ENCODE results near the gene PITX2.

Gene PITX2

GRCh38 chr4:110622841-110623717, at the start of gene PITX2:
Gene PITX2, minus strand, starts transcription at chr4:110623077. Its CDS starts 617 bp downstream, at chr4:110622460.
- Histone ChIP-seq H3K4me1 (no peaks in the 10 kb centered on the region), H3K9ac (no peak within 1 kb of the TSS), H3K4me2 (no peak within 1 kb of the TSS), H3K27me3 (peaks cover 98% of the 10 kb centered on the region), H4K20me1 (no peaks in the 10 kb centered on the region), H3K27ac (no peak within 1 kb of the TSS), H3K4me3 (no peak within 1 kb of the TSS), H3K9me3 (peaks cover 70% of the 10 kb centered on the region), H3K36me3 (no peaks in the 10 kb centered on the region)
- no peak for TF ChIP-seq Cebpa-rat (IDR thresholded peaks at IDR 0.05)

- no peak for TF ChIP-seq Cebpa-rat (IDR thresholded peaks at IDR 0.05)
- H3K9ac ChIP-seq, result no peak overlapping the region
These were observed 48.8 kb upstream of the PITX2 start for GRCh38 chr4:110671679-110672078.

GRCh38 chr4:110669663-110670062, 46.8 kb upstream of the PITX2 start:
- Histone ChIP-seq H4K20me1 (no peaks in the 10 kb centered on the region), H3K9me3 (no peaks in the 10 kb centered on the region), H3K4me2 (no peak overlapping the region), H3K4me3 (no peak overlapping the region), H3K36me3 (no peaks in the 10 kb centered on the region), H3K27ac (no peak overlapping the region), H3K9ac (no peak overlapping the region), H3K27me3 (no peaks in the 10 kb centered on the region), H3K4me1 (no peaks in the 10 kb centered on the region)
- TF ChIP-seq Cebpa-rat (IDR thresholded peaks at IDR 0.05), result no peak

More at GRCh38 chr4:110671679-110672078, 48.8 kb upstream of the PITX2 start:
- no peaks in the 10 kb centered on the region for H4K20me1 ChIP-seq
- H3K4me1 ChIP-seq, result no peaks in the 10 kb centered on the region
- no peaks in the 10 kb centered on the region for H3K9me3 ChIP-seq
- H3K4me3 ChIP-seq, result no peak overlapping the region
- H3K36me3 ChIP-seq, result no peaks in the 10 kb centered on the region
- H3K27ac ChIP-seq, result no peak overlapping the region
- H3K4me2 ChIP-seq, result no peak overlapping the region
- H3K27me3 ChIP-seq, result no peaks in the 10 kb centered on the region

- no peak overlapping the region for H3K27ac ChIP-seq
- H3K4me2 ChIP-seq, result no peak overlapping the region
- no peaks in the 10 kb centered on the region for H3K4me1 ChIP-seq
- no peak for TF ChIP-seq Cebpa-rat (IDR thresholded peaks at IDR 0.05)
- no peaks in the 10 kb centered on the region for H3K36me3 ChIP-seq
- no peak overlapping the region for H3K9ac ChIP-seq
- no peaks in the 10 kb centered on the region for H4K20me1 ChIP-seq
- H3K4me3 ChIP-seq, result no peak overlapping the region
- no peaks in the 10 kb centered on the region for H3K27me3 ChIP-seq
- H3K9me3 ChIP-seq, result no peaks in the 10 kb centered on the region
These were observed 45.8 kb upstream of the PITX2 start for GRCh38 chr4:110668463-110669235.

- H3K4me3 ChIP-seq, result no peak overlapping the region
- no peak overlapping the region for H3K4me2 ChIP-seq
- no peaks in the 10 kb centered on the region for H3K27me3 ChIP-seq
- no peaks in the 10 kb centered on the region for H3K9me3 ChIP-seq
- no peak for TF ChIP-seq Cebpa-rat (IDR thresholded peaks at IDR 0.05)
- H3K4me1 ChIP-seq, result no peaks in the 10 kb centered on the region
- no peak overlapping the region for H3K27ac ChIP-seq
- no peaks in the 10 kb centered on the region for H3K36me3 ChIP-seq
- no peak overlapping the region for H3K9ac ChIP-seq
- H4K20me1 ChIP-seq, result no peaks in the 10 kb centered on the region
These were observed 44.8 kb upstream of the PITX2 start for GRCh38 chr4:110667670-110668069.

- no peaks in the 10 kb centered on the region for H3K4me1 ChIP-seq
- no peaks in the 10 kb centered on the region for H3K9me3 ChIP-seq
- H3K27me3 ChIP-seq, result no peaks in the 10 kb centered on the region
- H3K27ac ChIP-seq, result no peak overlapping the region
- no peak overlapping the region for H3K4me2 ChIP-seq
- H3K36me3 ChIP-seq, result no peaks in the 10 kb centered on the region
- no peak for TF ChIP-seq Cebpa-rat (IDR thresholded peaks at IDR 0.05)
- no peak overlapping the region for H3K4me3 ChIP-seq
- H4K20me1 ChIP-seq, result no peaks in the 10 kb centered on the region
- H3K9ac ChIP-seq, result no peak overlapping the region
These were observed 43.2 kb upstream of the PITX2 start for GRCh38 chr4:110666030-110666429.

- no peak for TF ChIP-seq Cebpa-rat (IDR thresholded peaks at IDR 0.05)
- H3K27me3 ChIP-seq, result no peaks in the 10 kb centered on the region
- H3K27ac ChIP-seq, result no peak overlapping the region
- no peaks in the 10 kb centered on the region for H3K36me3 ChIP-seq
- no peak overlapping the region for H3K9ac ChIP-seq
- H3K4me1 ChIP-seq, result no peaks in the 10 kb centered on the region
- no peak overlapping the region for H3K4me3 ChIP-seq
- no peaks in the 10 kb centered on the region for H4K20me1 ChIP-seq
- no peaks in the 10 kb centered on the region for H3K9me3 ChIP-seq
- no peak overlapping the region for H3K4me2 ChIP-seq
These were observed 41.0 kb upstream of the PITX2 start for GRCh38 chr4:110663738-110664444.

GRCh38 chr4:110663206-110663605, 40.3 kb upstream of the PITX2 start:
- Histone ChIP-seq H3K9ac (no peak overlapping the region), H3K36me3 (no peaks in the 10 kb centered on the region), H3K27ac (no peak overlapping the region), H3K27me3 (no peaks in the 10 kb centered on the region), H4K20me1 (no peaks in the 10 kb centered on the region), H3K4me2 (no peak overlapping the region), H3K4me1 (no peaks in the 10 kb centered on the region), H3K9me3 (no peaks in the 10 kb centered on the region), H3K4me3 (no peak overlapping the region)
- no peak for TF ChIP-seq Cebpa-rat (IDR thresholded peaks at IDR 0.05)

GRCh38 chr4:110660755-110661154, 37.9 kb upstream of the PITX2 start:
- no peak for TF ChIP-seq Cebpa-rat (IDR thresholded peaks at IDR 0.05)
- no peak overlapping the region for H3K27ac ChIP-seq
- H3K27me3 ChIP-seq, result no peaks in the 10 kb centered on the region
- H3K4me2 ChIP-seq, result no peak overlapping the region
- no peaks in the 10 kb centered on the region for H3K36me3 ChIP-seq
- no peaks in the 10 kb centered on the region for H3K4me1 ChIP-seq
- no peak overlapping the region for H3K4me3 ChIP-seq
- no peak overlapping the region for H3K9ac ChIP-seq
- no peaks in the 10 kb centered on the region for H3K9me3 ChIP-seq
- no peaks in the 10 kb centered on the region for H4K20me1 ChIP-seq
